A673 (cell line): ENCODE measurements around the gene TUBG2. TPM values are rescaled to one million over a fixed set of nuclear protein-coding genes. Genes with fewer than 3 reads are reported as not detected.
"Not testable (repeated sequence)": the region's sequence is repeated elsewhere in the genome, so short reads cannot be mapped to it uniquely, and the experiment has no call there.

Source experiments
- BruUV-seq: library from RNA; stranded (reverse); fragments of 400-500 nt; replicated peaks from 2 replicates; lab custom pipeline; 2021; lab: Mats Ljungman, UMichigan
- CTCF ChIA-PET: fragments of 300-600 bp; sonication (Branson Sonifier 250); formaldehyde crosslinking; loops from one replicate; lab custom pipeline; 2022; ENCODE audit warnings: antibody characterized with exemption; lab: Charles Lee
- POLR2A ChIA-PET: fragments of 300-600 bp; sonication (Branson Sonifier 250); formaldehyde crosslinking; loops from one replicate; lab custom pipeline; 2022; ENCODE audit warnings: antibody characterized with exemption; ENCODE audit not compliant: low non-redundant PET; lab: Charles Lee
- DNase-seq: peaks from one replicate; pipeline ENCODE4 v3.0.0-alpha.2; 2015; ENCODE audit warnings: low spot score
- H3K27ac ChIP-seq: fragments of 200-600 bp; sonication (generic); 2 replicates; pipeline ENCODE4 v1.5.1; 2016; ENCODE audit warnings: mixed run types, low read depth, mild to moderate bottlenecking, mixed read lengths, antibody characterized with exemption, low read length; ENCODE audit not compliant: poor library complexity, severe bottlenecking
- H3K27me3 ChIP-seq: fragments of 200-600 bp; sonication (generic); replicated peaks from 2 replicates; pipeline ENCODE4 v1.6.1; 2017; ENCODE audit warnings: mixed run types, low read depth, mild to moderate bottlenecking, mixed read lengths, antibody characterized with exemption, low read length; ENCODE audit not compliant: insufficient read depth, poor library complexity
- H3K36me3 ChIP-seq: fragments of 200-600 bp; sonication (generic); 2 replicates; pipeline ENCODE4 v1.6.1; 2016; ENCODE audit warnings: mixed run types, mild to moderate bottlenecking, mixed read lengths, antibody characterized with exemption, low read length; ENCODE audit not compliant: insufficient read depth, poor library complexity, severe bottlenecking
- H3K4me1 ChIP-seq: fragments of 200-600 bp; sonication (generic); 2 replicates; pipeline ENCODE4 v1.6.1; 2017; ENCODE audit warnings: mixed run types, mild to moderate bottlenecking, mixed read lengths, antibody characterized with exemption, low read length; ENCODE audit not compliant: insufficient read depth, poor library complexity, severe bottlenecking
- H3K4me3 ChIP-seq: fragments of 200-600 bp; sonication (generic); 2 replicates; pipeline ENCODE4 v1.5.1; 2016; ENCODE audit warnings: low read depth, mixed run types, mild to moderate bottlenecking, mixed read lengths, low read length; ENCODE audit not compliant: poor library complexity, severe bottlenecking
- H3K9me3 ChIP-seq: fragments of 200-600 bp; sonication (generic); 2 replicates; pipeline ENCODE4 v1.6.1; 2016; ENCODE audit warnings: mixed run types, low read depth, mild to moderate bottlenecking, mixed read lengths, antibody characterized with exemption, low read length; ENCODE audit not compliant: poor library complexity, severe bottlenecking
- CTCF ChIP-seq: fragments of 300-800, 200-600 bp; sonication (generic); conservative IDR thresholded peaks from 2 replicates; pipeline ENCODE4 v1.5.1; 2017; ENCODE audit warnings: low read depth, mild to moderate bottlenecking, antibody characterized with exemption, low read length, moderate library complexity, mixed read lengths
- EZH2 ChIP-seq: fragments of 200-600 bp; sonication (generic); IDR thresholded peaks from 2 replicates; pipeline ENCODE4 v1.6.1; 2017; ENCODE audit warnings: borderline replicate concordance, low read depth, mild to moderate bottlenecking, mixed read lengths, antibody characterized with exemption, low read length; ENCODE audit not compliant: poor library complexity, severe bottlenecking
- intact Hi-C: fragments of 100-400 bp; cut with micrococcal nuclease; formaldehyde crosslinking; loops from one replicate; pipeline ENCODE4 v1.10.0; 2022; ENCODE audit not compliant: unreplicated experiment
- total RNA-seq: library from RNA; stranded (reverse); gene quantifications from 2 replicates; pipeline ENCODE4 v1.2.3, GENCODE V29; 2021

TUBG2 gene
- total RNA-seq, 1 experiment from 2014 or later = 14.6 TPM

DNA sequence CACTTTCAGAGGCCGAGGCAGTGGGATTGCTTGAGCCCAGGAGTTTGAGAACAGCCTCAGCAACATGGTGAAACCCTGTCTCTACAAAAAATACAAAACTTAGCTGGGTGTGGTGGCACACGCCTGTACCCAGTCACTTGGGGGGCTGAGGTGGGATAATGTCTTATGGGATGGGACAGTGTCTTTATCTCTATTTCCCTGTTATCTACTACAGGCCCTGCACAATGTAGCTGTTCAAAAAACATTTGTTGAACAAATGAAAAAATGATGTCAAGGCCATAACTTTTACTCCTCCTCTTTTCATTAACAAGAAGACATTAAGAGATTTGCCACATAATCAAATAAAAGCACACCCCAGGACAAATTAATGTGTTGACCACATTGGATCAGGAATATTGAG, 35.8 kb upstream of the TUBG2 start:
- intact Hi-C loops = no loop called here
- no peak overlapping the region for H3K4me3 ChIP-seq
- no peaks in the 10 kb centered on the region for H3K9me3 ChIP-seq
- H3K36me3 ChIP-seq = no peaks in the 10 kb centered on the region
- H3K27me3 ChIP-seq = no peaks in the 10 kb centered on the region
- ChIA-PET CTCF (no interaction called here), POLR2A (no interaction called here)
- no peak for DNase-seq
- no peak for TF ChIP-seq CTCF
- no peak for TF ChIP-seq EZH2
- H3K4me1 ChIP-seq = no peaks in the 10 kb centered on the region
- BruUV-seq = no TSS peak
- no peak overlapping the region for H3K27ac ChIP-seq

DNA sequence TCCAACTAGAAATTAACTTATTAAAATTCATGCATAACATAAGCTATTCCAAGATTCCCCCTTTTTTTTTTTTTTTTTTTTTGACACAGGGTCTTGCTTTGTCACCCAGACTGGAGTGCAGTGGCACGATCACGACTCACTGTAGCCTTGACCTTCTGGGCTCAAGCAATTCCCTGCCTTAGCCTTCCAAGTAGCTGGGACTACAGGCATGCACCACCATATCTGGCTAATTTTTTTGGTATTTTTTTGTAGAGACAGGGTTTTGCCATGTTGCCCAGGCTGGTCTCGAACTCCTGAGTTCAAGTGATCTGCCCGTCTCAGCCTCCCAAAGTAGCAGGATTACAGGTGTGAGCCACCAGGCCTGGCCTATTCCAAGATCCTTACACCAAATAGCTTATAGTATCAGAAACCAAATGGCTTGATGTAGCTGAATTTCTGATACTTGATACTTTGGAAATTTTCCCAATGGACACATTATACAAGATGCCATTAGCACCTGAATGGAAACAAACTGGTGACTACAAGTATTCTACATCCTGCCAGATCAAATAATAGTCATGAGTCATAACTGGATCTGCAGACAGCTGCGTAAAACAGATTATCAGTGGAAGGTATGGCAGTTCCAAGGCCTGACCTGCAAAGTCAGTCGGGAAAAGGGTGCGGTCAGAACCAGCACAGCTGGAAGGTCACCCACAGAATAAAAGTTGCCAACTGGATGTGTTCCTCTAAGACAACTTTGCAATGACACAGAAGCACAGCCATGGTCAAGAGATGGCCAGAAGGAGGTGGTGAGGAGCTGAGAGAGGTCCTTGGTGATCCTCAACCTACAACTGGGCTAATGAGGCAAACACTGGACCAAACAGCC, 35.1 kb upstream of the TUBG2 start:
- Histone ChIP-seq H3K36me3 (no peaks in the 10 kb centered on the region), H3K27me3 (no peaks in the 10 kb centered on the region), H3K4me1 (no peaks in the 10 kb centered on the region), H3K27ac (no peak overlapping the region), H3K4me3 (no peak overlapping the region), H3K9me3 (no peaks in the 10 kb centered on the region)
- no peak for DNase-seq
- no TSS peak for BruUV-seq
- intact Hi-C loops = no loop called here
- ChIA-PET POLR2A (no interaction called here), CTCF (no interaction called here)
- TF ChIP-seq CTCF = no peak

- CTCF ChIA-PET, H3K4me3 ChIP-seq, H3K27me3 ChIP-seq, H3K4me1 ChIP-seq, intact Hi-C loops, H3K9me3 ChIP-seq, DNase-seq, H3K36me3 ChIP-seq, BruUV-seq, POLR2A ChIA-PET, H3K27ac ChIP-seq: not testable (repeated sequence)
Observed at GRCh38 chr17:42627032-42627764, 31.9 kb upstream of the TUBG2 start.
